Spleen (tissue), 11 donors: ENCODE results near the gene AHNAK. TPM values are rescaled to one million over a fixed set of nuclear protein-coding genes. Genes with fewer than 3 reads are reported as not detected.

ENCODE experiments used
- DNase-seq: peaks from one replicate; pipeline ENCODE4 v3.0.0-alpha.2; 2020
- H3K27ac ChIP-seq, 8 donors: fragments of 200-600 bp; sonication (generic) in 7 of 8; 1 replicate in 4 of 8; 2 replicates in 4 of 8; pipeline versions ENCODE4 v1.5.0 to v1.8.0; 2016 to 2021; ENCODE audit warnings: inconsistent platforms in 4 of 8, mild to moderate bottlenecking in 4 of 8, moderate library complexity in 1 of 8
- H3K27me3 ChIP-seq, 7 donors: fragments of 200-600 bp; sonication (generic) in 6 of 7; replicated peaks in 1 of 7; 1 replicate in 4 of 7; 2 replicates in 3 of 7; pipeline versions ENCODE4 v1.5.0 to v1.8.0; 2016 to 2021; ENCODE audit warnings: inconsistent platforms in 3 of 7, mild to moderate bottlenecking in 1 of 7
- H3K36me3 ChIP-seq, 6 donors: fragments of 200-600 bp; sonication (generic) in 5 of 6; 1 replicate in 4 of 6; 2 replicates in 2 of 6; pipeline versions ENCODE4 v1.5.0 to v1.8.0; 2016 to 2021; ENCODE audit warnings: inconsistent platforms in 2 of 6
- H3K4me1 ChIP-seq, 6 donors: fragments of 200-600 bp; sonication (generic) in 5 of 6; 1 replicate in 3 of 6; 2 replicates in 3 of 6; pipeline versions ENCODE4 v1.5.0 to v1.8.0; 2016 to 2021; ENCODE audit warnings: inconsistent platforms in 3 of 6
- H3K4me3 ChIP-seq, 8 donors: fragments of 200-600 bp; sonication (generic) in 7 of 8; 1 replicate in 4 of 8; 2 replicates in 4 of 8; pipeline versions ENCODE4 v1.5.0 to v1.8.0; 2016 to 2021; ENCODE audit warnings: inconsistent platforms in 4 of 8, mild to moderate bottlenecking in 4 of 8, moderate library complexity in 2 of 8
- H3K9me3 ChIP-seq, 8 donors: fragments of 200-600 bp; sonication (generic) in 7 of 8; 1 replicate in 4 of 8; 2 replicates in 4 of 8; pipeline versions ENCODE4 v1.5.0 to v1.8.0; 2016 to 2021; ENCODE audit warnings: inconsistent platforms in 4 of 8
- CTCF ChIP-seq, 11 experiments: fragments of 200-600 bp in 7 of 11; fragments of 450-650 bp in 4 of 11; sonication (generic) in 4 of 11; IDR thresholded peaks in 8 of 11; conservative IDR thresholded peaks in 3 of 11; 1 replicate in 7 of 11; 2 replicates in 4 of 11; pipeline versions ENCODE4 v1.4.0 to v1.8.0; 2016 to 2021; ENCODE audit warnings: antibody characterized with exemption in 11 of 11, inconsistent platforms in 4 of 11, mild to moderate bottlenecking in 1 of 11
- POLR2A ChIP-seq, 3 donors: fragments of 450-650 bp; IDR thresholded peaks; one replicate each; pipeline ENCODE4 v1.5.1; 2017; ENCODE audit warnings: antibody characterized with exemption in 3 of 3, mild to moderate bottlenecking in 1 of 3
- POLR2AphosphoS5 ChIP-seq, 3 donors: sonication (generic); formaldehyde crosslinking; IDR thresholded peaks; one replicate each; pipeline ENCODE4 v1.5.1; 2017; ENCODE audit warnings: antibody characterized with exemption in 3 of 3
- WGBS, 5 donors: extraction: QIAGEN DNeasy Blood & Tissue Kit in 3 of 5; methylation state at CpG; one replicate each; pipeline versions ENCODE4 v1.1.5 to v1.1.7; 2013 to 2018; 5-methylcytosine and 5-hydroxymethylcytosine counted together
- intact Hi-C: fragments of 100-400 bp; cut with DNase I; formaldehyde crosslinking; loops from one replicate; pipeline ENCODE4 v1.15.0; 2023; ENCODE audit warnings: low total_unique reads
- polyA plus RNA-seq, 3 donors: library from polyadenylated mRNA; stranded (reverse); fragments of 200-250 nt; gene quantifications; one replicate each; pipeline ENCODE4 v1.2.1, GENCODE V29; 2013
- total RNA-seq, 7 donors: library from RNA; depleted of rRNA in 3 of 7; stranded (reverse); fragments of >200 nt in 3 of 7; fragmentation: NEBNext Ultra II Directional in 4 of 7; extraction: Animal tissue kit (Norgen Biotek cat#: 25700) in 4 of 7; gene quantifications; one replicate each; pipeline versions ENCODE4 v1.1.0 to v1.2.1, GENCODE V29; 2016 to 2021
- donor health status: healthy with polysubstance abuse.
- donor health status: DM: no; HTN: no; CAD: no; lungs with moderate emphysema.
- donor health status: DM: no; HTN: no; CAD: no.
- donor health status: Bipolar disorder and iron deficiency.
- donor health status: healthy.
- donor health status: DM: no; HTN: no; CAD: no.
- donor health status: DM: yes; HTN: yes; CAD: no.

The AHNAK gene
- total and polyA plus RNA-seq, 10 donors, result 11.8 to 370 (median 259) TPM

- Histone ChIP-seq H3K4me1 (peaks cover 33 to 55% (median 47%) of the 10 kb centered on the region in 6 donors), H3K9me3 (no peaks in the 10 kb centered on the region), H3K27me3 (no peaks in the 10 kb centered on the region), H3K4me3 (no peak overlapping the region), H3K27ac (peak overlapping the region in 3 of 8 donors; percentile 13 to 40 (median 31)), H3K36me3 (peaks cover 0 to 53% (median 40%) of the 10 kb centered on the region in 6 donors)
- no peak for DNase-seq
- WGBS, 5 donors, result 66 to 87% (median 73%) methylated on average over 20 to 21 of the region's 21 CpGs
- TF ChIP-seq POLR2AphosphoS5 (IDR thresholded peaks at IDR 0.05) (no peak), POLR2A (IDR thresholded peaks at IDR 0.05) (no peak), CTCF (IDR thresholded peaks at IDR 0.05 in 8 of 11, conservative IDR thresholded peaks at IDR 0.05 in 3 of 11) (no peak)
- intact Hi-C loops, result no loop called here
These were observed 10.2 kb downstream of the AHNAK start for GRCh38 chr11:62536301-62536957.

- H3K4me3 ChIP-seq, result no peak overlapping the region
- no peaks in the 10 kb centered on the region for H3K27me3 ChIP-seq
- TF ChIP-seq CTCF (IDR thresholded peaks at IDR 0.05 in 8 of 11, conservative IDR thresholded peaks at IDR 0.05 in 3 of 11) (no peak), POLR2AphosphoS5 (IDR thresholded peaks at IDR 0.05) (peak in 2 of 3 donors; percentile 11 to 50)
- 85 to 95% (median 88%) methylated on average over 12 of the region's 12 CpGs for WGBS, 5 donors
- intact Hi-C loops, result no loop called here
- peaks cover 0 to 59% (median 42%) of the 10 kb centered on the region in 6 donors for H3K36me3 ChIP-seq
- DNase-seq, result no peak
- H3K4me1 ChIP-seq, result peaks cover 28 to 49% (median 41%) of the 10 kb centered on the region in 6 donors
- peak overlapping the region in 3 of 8 donors; percentile 13 to 40 (median 31) for H3K27ac ChIP-seq
- H3K9me3 ChIP-seq, result no peaks in the 10 kb centered on the region
These were observed 10.8 kb downstream of the AHNAK start for GRCh38 chr11:62535802-62536201.

- WGBS, 5 donors, result 91 to 96% (median 94%) methylated on average over 13 to 19 of the region's 19 CpGs
- DNase-seq, result no peak
- peaks cover 0 to 68% (median 44%) of the 10 kb centered on the region in 6 donors for H3K36me3 ChIP-seq
- no peak for TF ChIP-seq POLR2A (IDR thresholded peaks at IDR 0.05)
- no peak for TF ChIP-seq POLR2AphosphoS5 (IDR thresholded peaks at IDR 0.05)
- H3K4me1 ChIP-seq, result peaks cover 19 to 41% (median 32%) of the 10 kb centered on the region in 6 donors
- no peak overlapping the region for H3K4me3 ChIP-seq
- no peaks in the 10 kb centered on the region for H3K27me3 ChIP-seq
- no peak overlapping the region for H3K27ac ChIP-seq
- intact Hi-C loops, result no loop called here
- no peaks in the 10 kb centered on the region for H3K9me3 ChIP-seq
These were observed 11.6 kb downstream of the AHNAK start for GRCh38 chr11:62534779-62535545.

- no peak overlapping the region for H3K27ac ChIP-seq
- DNase-seq, result no peak
- peaks cover 0 to 96% (median 47%) of the 10 kb centered on the region in 6 donors for H3K36me3 ChIP-seq
- H3K27me3 ChIP-seq, result no peaks in the 10 kb centered on the region
- WGBS, 5 donors, result 93 to 97% (median 94%) methylated on average over 2 of the region's 2 CpGs
- no peak overlapping the region for H3K4me3 ChIP-seq
- H3K9me3 ChIP-seq, result no peaks in the 10 kb centered on the region
- intact Hi-C loops, result no loop called here
- no peak for TF ChIP-seq POLR2A (IDR thresholded peaks at IDR 0.05)
- peaks cover 0 to 13% (median 7%) of the 10 kb centered on the region in 6 donors for H3K4me1 ChIP-seq
These were observed 14.5 kb downstream of the AHNAK start for GRCh38 chr11:62532096-62532495.
